A549 (cell line): ENCODE data around the gene CLIC4. TPM values are rescaled to one million over a fixed set of nuclear protein-coding genes. Genes with fewer than 3 reads are reported as not detected.

Experiments
- ATAC-seq, 2 experiments: fragments of 200-7000 bp in 1 of 2; fragments of >200 bp in 1 of 2; cut with Nextera tagmentation in 1 of 2; cut with Tn5 transposase in 1 of 2; 3 replicates each; pipeline versions ENCODE4 v1.8.0 to v1.9.1; 2018 to 2020; ENCODE audit warnings: mild to moderate bottlenecking in 1 of 2, moderate library complexity in 1 of 2
- CTCF ChIA-PET: fragments of 300-600 bp; sonication (Branson Sonifier 250); formaldehyde crosslinking; extraction: SDS; loops from one replicate; lab custom pipeline; 2021; ENCODE audit warnings: antibody characterized with exemption, inconsistent platforms; lab: Yijun Ruan, JAX
- POLR2A ChIA-PET: fragments of 350-600 bp; formaldehyde crosslinking; extraction: SDS; loops from one replicate; lab custom pipeline; 2021; ENCODE audit warnings: antibody characterized with exemption, inconsistent platforms; lab: Yijun Ruan, JAX
- DNase-seq, 2 experiments: peaks; one replicate each; pipeline versions ENCODE4 v3.0.0 to v3.0.0-alpha.2; 2011 to 2016; ENCODE audit warnings: low read depth in 1 of 2, low spot score in 1 of 2
- FAIRE-seq: peaks from 2 replicates; lab custom pipeline; 2011; peaks lifted over from hg19 to GRCh38; lab: Jason Lieb, UNC
- H3K27ac ChIP-seq, 2 experiments: fragments of >200 bp; sonication (Bioruptor Twin); formaldehyde crosslinking; 3 replicates each; pipeline ENCODE4 v1.5.1; 2016 to 2017
- H3K4me1 ChIP-seq: fragments of >200 bp; sonication (Bioruptor Twin); formaldehyde crosslinking; 3 replicates; pipeline ENCODE4 v1.6.1; 2016
- H3K4me2 ChIP-seq: fragments of >200 bp; sonication (Bioruptor Twin); formaldehyde crosslinking; 3 replicates; pipeline ENCODE4 v1.6.1; 2016
- H3K4me3 ChIP-seq: fragments of >200 bp; sonication (Bioruptor Twin); formaldehyde crosslinking; 3 replicates; pipeline ENCODE4 v1.5.1; 2016
- H3K9me3 ChIP-seq: fragments of >200 bp; sonication (Bioruptor Twin); formaldehyde crosslinking; 3 replicates; pipeline ENCODE4 v1.6.1; 2016
- CBX2 ChIP-seq: fragments of 200-600 bp; sonication (generic); IDR thresholded peaks from 2 replicates; pipeline ENCODE4 v1.6.1; 2016; ENCODE audit warnings: low read depth, mild to moderate bottlenecking, borderline replicate concordance
- CBX8 ChIP-seq: fragments of 200-600 bp; sonication (generic); IDR thresholded peaks from 2 replicates; pipeline ENCODE4 v1.6.1; 2016
- CHD4 ChIP-seq: fragments of 200-600 bp; sonication (generic); IDR thresholded peaks from 2 replicates; pipeline ENCODE4 v1.6.1; 2016; ENCODE audit warnings: antibody characterized with exemption, mild to moderate bottlenecking, borderline replicate concordance
- CTCF ChIP-seq: fragments of >200 bp; sonication (Bioruptor Twin); formaldehyde crosslinking; IDR thresholded peaks from 3 replicates; pipeline ENCODE4 v1.5.1; 2016
- EHF ChIP-seq: fragments of 250-450 bp; sonication (Bioruptor Pico); IDR thresholded peaks from 2 replicates; pipeline ENCODE4 v1.5.0; 2020; ENCODE audit warnings: mild to moderate bottlenecking
- EHMT2 ChIP-seq: fragments of 200-600 bp; sonication (generic); IDR thresholded peaks from 2 replicates; pipeline ENCODE4 v1.6.1; 2016; ENCODE audit warnings: antibody characterized with exemption, low read depth, mild to moderate bottlenecking, moderate library complexity
- FOSL2 ChIP-seq, 2 experiments: fragments of 450-650 bp in 1 of 2; fragments of >200 bp in 1 of 2; sonication (Bioruptor Twin) in 1 of 2; formaldehyde crosslinking; IDR thresholded peaks; 2 replicates each; pipeline versions ENCODE4 v1.5.0 to v1.6.1; 2016 to 2020; ENCODE audit warnings: mild to moderate bottlenecking in 1 of 2, moderate library complexity in 1 of 2
- FOXS1 ChIP-seq: fragments of 250-450 bp; sonication (Bioruptor Pico); IDR thresholded peaks from 2 replicates; pipeline ENCODE4 v1.5.0; 2020; ENCODE audit warnings: mild to moderate bottlenecking, moderate library complexity
- HEYL ChIP-seq: fragments of 250-450 bp; sonication (Bioruptor Pico); IDR thresholded peaks from 2 replicates; pipeline ENCODE4 v1.8.0; 2021; ENCODE audit warnings: mild to moderate bottlenecking, moderate library complexity
- HOXB13 ChIP-seq: fragments of 250-450 bp; sonication (Bioruptor Pico); IDR thresholded peaks from 2 replicates; pipeline ENCODE4 v1.5.0; 2020; ENCODE audit warnings: low read depth, mild to moderate bottlenecking, moderate library complexity
- HOXB5 ChIP-seq: fragments of 250-450 bp; sonication (Bioruptor Pico); IDR thresholded peaks from 2 replicates; pipeline ENCODE4 v1.5.0; 2020; ENCODE audit warnings: mild to moderate bottlenecking, moderate library complexity
- JUN ChIP-seq, 2 experiments: fragments of >200 bp; sonication (Bioruptor Twin); formaldehyde crosslinking; IDR thresholded peaks; 2 replicates in 1 of 2; 3 replicates in 1 of 2; pipeline ENCODE4 v1.6.1; 2016 to 2017
- JUNB ChIP-seq: fragments of >200 bp; sonication (Bioruptor Twin); formaldehyde crosslinking; IDR thresholded peaks from 2 replicates; pipeline ENCODE4 v1.6.1; 2016
- KDM5A ChIP-seq: fragments of 200-600 bp; sonication (generic); IDR thresholded peaks from 2 replicates; pipeline ENCODE4 v1.6.1; 2016; ENCODE audit warnings: antibody characterized with exemption, mild to moderate bottlenecking
- MAZ ChIP-seq: fragments of 150-350 bp; IDR thresholded peaks from 2 replicates; pipeline ENCODE4 v1.6.1; 2014; ENCODE audit warnings: antibody characterized with exemption, low read depth, low read length, borderline replicate concordance
- NFE2L2 ChIP-seq: fragments of 150-350 bp; conservative IDR thresholded peaks from 2 replicates; pipeline ENCODE4 v1.6.1; 2014; ENCODE audit warnings: low read length
- NPAS2 ChIP-seq: fragments of 250-450 bp; sonication (Bioruptor Pico); IDR thresholded peaks from 2 replicates; pipeline ENCODE4 v1.8.0; 2022; ENCODE audit warnings: mild to moderate bottlenecking, moderate library complexity, borderline replicate concordance
- PHF8 ChIP-seq: fragments of 200-600 bp; sonication (generic); IDR thresholded peaks from 2 replicates; pipeline ENCODE4 v1.6.1; 2016; ENCODE audit warnings: low read depth, mild to moderate bottlenecking, antibody characterized with exemption, moderate library complexity, borderline replicate concordance
- POLR2A ChIP-seq: IDR thresholded peaks from 2 replicates; pipeline ENCODE4 v1.6.1; 2012; ENCODE audit warnings: mild to moderate bottlenecking, low read length
- POLR2AphosphoS2 ChIP-seq: conservative IDR thresholded peaks from 2 replicates; pipeline ENCODE4 v1.6.1; 2012; ENCODE audit warnings: low read length, improper control_type of control experiment, inconsistent platforms
- RARB ChIP-seq: fragments of 250-450 bp; sonication (Bioruptor Pico); IDR thresholded peaks from 2 replicates; pipeline ENCODE4 v1.8.0; 2021; ENCODE audit warnings: mild to moderate bottlenecking, moderate library complexity
- RFX5 ChIP-seq: fragments of 450-650 bp; IDR thresholded peaks from 2 replicates; pipeline ENCODE4 v1.7.1; 2014; ENCODE audit warnings: antibody characterized with exemption, mild to moderate bottlenecking, moderate library complexity
- SMC3 ChIP-seq: fragments of >200 bp; sonication (Bioruptor Twin); formaldehyde crosslinking; IDR thresholded peaks from 3 replicates; pipeline ENCODE4 v1.6.1; 2018; ENCODE audit warnings: inconsistent platforms
- SREBF2 ChIP-seq: fragments of 450-650 bp; IDR thresholded peaks from 2 replicates; pipeline ENCODE4 v1.6.1; 2014; ENCODE audit warnings: mild to moderate bottlenecking, moderate library complexity
- ZFP36 ChIP-seq: fragments of 450-650 bp; IDR thresholded peaks from 2 replicates; pipeline ENCODE4 v1.6.1; 2014; ENCODE audit warnings: borderline replicate concordance; ENCODE audit not compliant: partially characterized antibody
- ZNF302 ChIP-seq: fragments of 250-450 bp; sonication (Bioruptor Pico); IDR thresholded peaks from 2 replicates; pipeline ENCODE4 v1.9.0; 2021; ENCODE audit warnings: inconsistent platforms, mild to moderate bottlenecking, moderate library complexity
- WGBS: methylation state at CpG from one replicate; pipeline ENCODE4 v1.1.6; 2017; ENCODE audit errors: missing lambda C conversion rate; 5-methylcytosine and 5-hydroxymethylcytosine counted together
- polyA plus RNA-seq, 4 experiments: library from polyadenylated mRNA; depleted of rRNA in 3 of 4; stranded (reverse); fragments of >200 nt; fragmentation: RNase III in 1 of 4; extraction: RNeasy Plus Mini Kit Qiagen cat#74134 plus additional on column Dnase treatment in 1 of 4; gene quantifications; 2 replicates in 3 of 4; 3 replicates in 1 of 4; pipeline ENCODE4 v1.2.3, GENCODE V29; 2011 to 2017
- TF ChIP-seq, protein P1 (sequence below): IDR thresholded peaks from 2 replicates; pipeline ENCODE4 v1.6.1; 2012; ENCODE audit warnings: low read depth, borderline replicate concordance
- TF ChIP-seq, protein P2 (sequence below): fragments of 150-350 bp; IDR thresholded peaks from 2 replicates; pipeline ENCODE4 v1.6.1; 2014; ENCODE audit warnings: low read depth, mild to moderate bottlenecking, low read length

The CLIC4 gene
- polyA plus RNA-seq, 2 of the 4 experiments (the other 2 are of a cell fraction): 52.1 to 97.4 TPM

DNA sequence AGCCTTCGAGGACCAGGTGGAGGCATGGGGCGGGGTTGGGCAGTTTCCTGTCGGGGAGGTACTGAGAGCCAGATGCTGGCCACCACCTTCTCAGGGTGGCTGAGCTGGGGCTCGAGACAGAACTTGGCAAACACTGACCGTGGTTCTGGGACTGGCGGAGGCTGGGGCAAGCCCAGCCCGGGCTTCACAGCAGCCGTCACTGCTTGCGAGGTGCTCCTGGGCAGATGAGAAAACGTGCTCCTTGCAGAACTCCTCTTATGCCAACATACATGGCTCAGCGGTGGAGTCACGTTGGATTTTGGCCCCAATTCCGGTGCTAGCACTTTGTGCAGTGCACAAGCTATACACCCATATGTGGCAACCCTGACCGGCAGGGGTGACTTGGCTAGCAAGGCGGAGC lies 115.6 kb downstream of the CLIC4 start:
- no peak for FAIRE-seq
- WGBS: 73% methylated on average over 5 of the region's 15 CpGs
- CTCF ChIA-PET: interaction anchor here (1.1 to 6.0 kb wide), 3 partner anchors 12 to 48 kb away, joined by 3 to 47 read pairs (median 3); no protein-coding TSS in a partner anchor

DNA sequence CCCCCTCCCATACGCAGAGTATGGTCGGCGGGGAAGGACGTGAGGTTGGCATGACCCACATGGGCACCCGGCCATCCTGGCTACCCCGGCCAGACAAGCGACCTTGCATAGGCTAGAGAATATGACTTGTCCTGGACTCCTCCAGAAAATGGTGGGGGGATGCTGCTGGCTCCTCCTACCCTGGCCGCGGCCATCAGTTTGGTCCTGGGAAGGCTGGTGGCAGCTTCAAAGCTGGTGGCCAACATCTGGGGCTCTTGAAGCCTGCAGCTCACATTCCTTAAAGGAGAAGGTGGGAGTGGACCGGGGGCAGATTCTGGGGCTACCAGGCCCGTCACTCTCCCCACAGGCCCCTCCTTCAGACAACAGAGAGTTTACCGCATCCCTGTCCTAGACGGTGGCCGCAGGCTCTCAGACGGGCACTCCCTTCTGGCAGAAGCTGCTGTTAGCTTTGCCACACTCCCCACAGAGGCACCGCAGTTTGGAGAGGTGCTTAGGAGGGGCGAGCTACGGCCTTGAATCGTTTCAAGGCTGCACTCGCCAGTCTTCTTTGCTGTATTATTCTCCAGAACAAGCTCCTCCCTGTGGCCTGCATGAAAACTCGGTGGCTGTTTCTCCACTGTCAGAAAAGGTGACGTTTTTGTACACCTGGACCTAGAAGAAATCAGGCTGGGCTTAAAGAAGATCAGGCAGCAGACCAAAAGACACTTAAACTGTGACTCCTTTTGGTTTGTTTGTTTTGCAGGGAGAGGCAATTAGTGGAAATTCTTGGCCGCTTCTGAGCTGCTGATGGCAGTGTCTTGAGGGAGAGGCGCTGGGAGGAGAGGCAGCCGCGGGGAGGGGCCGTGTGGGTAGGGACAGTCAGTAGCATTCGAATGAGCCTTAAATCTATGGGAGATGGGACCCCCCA lies 116.8 kb downstream of the CLIC4 start:
- peak; percentile 66 to 76; a peak in 5 of 6 replicates for ATAC-seq
- POLR2A ChIA-PET: interaction anchor here (0.6 kb wide), 1 partner anchor 325 kb away, joined by 3 read pairs; no protein-coding TSS in a partner anchor
- H3K4me2 ChIP-seq: peak overlapping the region; percentile 69
- peaks cover 11% of the 10 kb centered on the region; the same call in 2 of the 3 replicates for H3K4me1 ChIP-seq
- TF ChIP-seq SMC3 (0 out of 3 replicates have a peak, but pooled peaks have one; percentile 7), CTCF (no peak), JUNB (no peak), SREBF2 (no peak), NPAS2 (CRISPR knock-in tag) (no peak)
- TF ChIP-seq, all 56 proteins: peak for 1
- Histone ChIP-seq H3K4me3 (no peak overlapping the region), H3K9me3 (no peaks in the 10 kb centered on the region), H3K27ac (peak overlapping the region in 1 of 2 experiments; percentile 64; a peak in 3 of 6 replicates)
- DNase-seq (peak in 1 of 2 experiments; percentile 28), FAIRE-seq (no peak)
- WGBS: 40% methylated on average over 23 of the region's 28 CpGs
- CTCF ChIA-PET: interaction anchor here (0.7 to 6.0 kb wide), 9 partner anchors 9 to 378 kb away, joined by 3 to 47 read pairs (median 4); no protein-coding TSS in a partner anchor

More for the DNA sequence above, 115.6 kb downstream of the CLIC4 start:
- no peak overlapping the region for H3K27ac ChIP-seq
- ATAC-seq (no peak), DNase-seq (no peak)
- H3K4me3 ChIP-seq: no peak overlapping the region
- H3K4me1 ChIP-seq: peaks cover 11% of the 10 kb centered on the region; the same call in 2 of the 3 replicates
- POLR2A ChIA-PET: interaction anchor here (0.6 kb wide), 1 partner anchor 326 kb away, joined by 3 read pairs; no protein-coding TSS in a partner anchor
- no peaks in the 10 kb centered on the region for H3K9me3 ChIP-seq
- no peak overlapping the region for H3K4me2 ChIP-seq
- TF ChIP-seq EHF: no peak
- TF ChIP-seq FOSL2 (IDR thresholded peaks at IDR 0.05): no peak
- no peak for TF ChIP-seq FOSL2 (CRISPR knock-in tag; IDR thresholded peaks at IDR 0.05)
- TF ChIP-seq EHMT2: no peak
- TF ChIP-seq ZNF302: no peak
- no peak for TF ChIP-seq CHD4
- no peak for TF ChIP-seq CBX2
- no peak for TF ChIP-seq RARB
- TF ChIP-seq KDM5A: no peak
- no peak for TF ChIP-seq CBX8
- TF ChIP-seq ZFP36: no peak
- TF ChIP-seq, protein P1, sequence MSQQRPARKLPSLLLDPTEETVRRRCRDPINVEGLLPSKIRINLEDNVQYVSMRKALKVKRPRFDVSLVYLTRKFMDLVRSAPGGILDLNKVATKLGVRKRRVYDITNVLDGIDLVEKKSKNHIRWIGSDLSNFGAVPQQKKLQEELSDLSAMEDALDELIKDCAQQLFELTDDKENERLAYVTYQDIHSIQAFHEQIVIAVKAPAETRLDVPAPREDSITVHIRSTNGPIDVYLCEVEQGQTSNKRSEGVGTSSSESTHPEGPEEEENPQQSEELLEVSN: no peak
- no peak for TF ChIP-seq MAZ
- TF ChIP-seq NFE2L2: no peak

DNA sequence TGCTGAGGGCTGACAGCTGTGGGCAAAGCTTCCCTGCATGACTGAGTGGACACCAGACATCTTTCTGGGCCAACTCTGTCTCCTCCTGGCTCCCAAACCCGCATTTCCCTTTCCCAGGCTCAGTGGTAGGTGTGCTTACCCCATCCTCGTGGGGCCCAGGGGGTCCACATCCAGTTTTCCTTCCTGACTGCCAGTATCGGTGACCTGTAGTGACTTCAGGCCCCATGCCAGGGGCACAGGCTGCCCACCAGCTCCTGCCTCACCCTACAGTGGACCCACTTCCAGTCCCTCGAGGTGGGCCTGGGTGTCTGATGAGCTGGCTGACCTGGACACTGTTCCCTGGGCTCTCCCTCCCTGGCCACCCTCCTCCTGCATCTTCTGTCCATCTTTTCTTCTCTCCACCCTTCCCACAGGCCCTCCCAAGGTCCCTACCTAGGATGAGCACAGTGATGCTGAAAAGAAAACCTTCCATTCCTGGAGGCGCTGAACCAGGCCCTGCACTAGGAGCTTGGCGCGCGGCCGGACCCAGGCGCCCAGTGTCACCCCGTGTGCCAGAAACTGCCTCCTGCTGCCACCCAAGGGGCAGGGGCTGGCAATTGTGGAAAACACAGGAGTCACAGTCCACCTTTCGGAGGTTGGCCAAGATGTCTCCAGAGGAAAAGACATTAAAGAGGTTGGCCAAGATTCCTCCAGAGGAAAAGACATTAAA lies 117.7 kb downstream of the CLIC4 start:
- WGBS: 63% methylated on average over 4 of the region's 12 CpGs
- Histone ChIP-seq H3K4me2 (peak overlapping the region; percentile 69; the same call in 2 of the 3 replicates), H3K27ac (no peak overlapping the region), H3K4me1 (peaks cover 11% of the 10 kb centered on the region; the same call in 2 of the 3 replicates), H3K4me3 (no peak overlapping the region), H3K9me3 (no peaks in the 10 kb centered on the region)
- ATAC-seq (no peak), FAIRE-seq (no peak), DNase-seq (no peak)
- ChIA-PET CTCF (interaction anchor here (0.8 to 6.0 kb wide), 8 partner anchors 8 to 378 kb away, joined by 3 to 47 read pairs (median 4); no protein-coding TSS in a partner anchor), POLR2A (no interaction called here)
- TF ChIP-seq HOXB13 (no peak), HOXB5 (no peak), POLR2A (no peak), RFX5 (no peak), HEYL (no peak), SMC3 (no peak), NPAS2 (CRISPR knock-in tag) (no peak), EHF (no peak), JUN (IDR thresholded peaks at IDR 0.05) (no peak), PHF8 (no peak), POLR2AphosphoS2 (no peak), FOXS1 (no peak)
- TF ChIP-seq, protein P2, sequence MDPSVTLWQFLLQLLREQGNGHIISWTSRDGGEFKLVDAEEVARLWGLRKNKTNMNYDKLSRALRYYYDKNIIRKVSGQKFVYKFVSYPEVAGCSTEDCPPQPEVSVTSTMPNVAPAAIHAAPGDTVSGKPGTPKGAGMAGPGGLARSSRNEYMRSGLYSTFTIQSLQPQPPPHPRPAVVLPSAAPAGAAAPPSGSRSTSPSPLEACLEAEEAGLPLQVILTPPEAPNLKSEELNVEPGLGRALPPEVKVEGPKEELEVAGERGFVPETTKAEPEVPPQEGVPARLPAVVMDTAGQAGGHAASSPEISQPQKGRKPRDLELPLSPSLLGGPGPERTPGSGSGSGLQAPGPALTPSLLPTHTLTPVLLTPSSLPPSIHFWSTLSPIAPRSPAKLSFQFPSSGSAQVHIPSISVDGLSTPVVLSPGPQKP: no peak
- TF ChIP-seq, protein P1: no peak
